ENCODE data around the gene RASSF7.

DNA sequence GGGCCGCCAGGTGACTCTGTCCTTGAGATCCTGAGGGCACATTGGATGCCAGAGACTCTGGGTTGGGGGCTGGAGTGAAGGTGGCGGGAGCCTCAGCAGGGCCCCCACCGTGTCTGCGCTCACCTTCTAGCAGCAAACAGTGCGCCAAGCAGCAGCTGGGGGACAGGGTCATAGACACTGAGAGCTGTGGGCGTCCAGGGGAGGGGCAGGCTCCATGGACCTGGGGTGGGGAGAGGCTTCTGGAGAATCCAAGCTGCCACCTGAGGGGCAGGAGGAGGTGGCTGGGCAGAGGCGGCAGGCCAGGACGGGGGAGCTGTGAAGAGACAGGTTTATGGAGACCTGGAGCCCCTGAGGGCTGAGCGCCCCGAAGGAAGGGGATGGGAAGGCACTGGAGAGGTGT, 23.5 kb downstream of the RASSF7 start:
- no peak for TF ChIP-seq POLR2A (IDR thresholded peaks at IDR 0.05; ENCODE audit: low read depth, low read length)
- no peak for TF ChIP-seq TAF1 (IDR thresholded peaks at IDR 0.05; ENCODE audit: borderline replicate concordance, low read depth, low read length)

Data from GM12892 (cell line).